Brain microvascular endothelial cell (primary cell): ENCODE measurements around the gene EXD1.

Source experiments
- DNase-seq: peaks from one replicate; pipeline ENCODE4 v3.0.0-alpha.2; 2020
- H3K27ac ChIP-seq: fragments of 250-450 bp; sonication (Bioruptor Pico); 2 replicates; pipeline ENCODE4 v1.5.1; 2020; ENCODE audit warnings: mild to moderate bottlenecking, moderate library complexity
- H3K27me3 ChIP-seq: fragments of 250-450 bp; sonication (Bioruptor Pico); replicated peaks from 2 replicates; pipeline ENCODE4 v1.5.1; 2020; ENCODE audit warnings: mild to moderate bottlenecking
- H3K36me3 ChIP-seq: fragments of 250-450 bp; sonication (Bioruptor Pico); replicated peaks from 2 replicates; pipeline ENCODE4 v1.5.1; 2020; ENCODE audit warnings: mild to moderate bottlenecking
- H3K4me3 ChIP-seq: 2 replicates; pipeline ENCODE4 v1.5.1; 2011; ENCODE audit warnings: low read depth, mild to moderate bottlenecking, control low read depth, low read length, moderate library complexity
- CTCF ChIP-seq: IDR thresholded peaks from 2 replicates; pipeline ENCODE4 v1.5.1; 2011; ENCODE audit warnings: low read depth, mild to moderate bottlenecking, moderate library complexity, low read length, control low read depth, inconsistent platforms; ENCODE audit errors: missing control alignments
- in situ Hi-C: cut with HindIII; loops from 2 replicates; pipeline ENCODE4 v1.10.0; 2017; ENCODE audit warnings: low sequenced_read_pairs, low pct_ligation_motif_present

The EXD1 gene

GRCh38 chr15:41194444-41194843 lies 36.1 kb downstream of the EXD1 start:
- no peaks in the 10 kb centered on the region for H3K36me3 ChIP-seq
- in situ Hi-C loops: no loop called here
- no peak overlapping the region for H3K4me3 ChIP-seq
- H3K27ac ChIP-seq: no peak overlapping the region
- no peak for TF ChIP-seq CTCF
- DNase-seq: no peak
- H3K27me3 ChIP-seq: no peaks in the 10 kb centered on the region

- Histone ChIP-seq H3K27ac (no peak overlapping the region), H3K4me3 (no peak overlapping the region), H3K36me3 (no peaks in the 10 kb centered on the region), H3K27me3 (no peaks in the 10 kb centered on the region)
- TF ChIP-seq CTCF: no peak
- DNase-seq: no peak
- in situ Hi-C loops: no loop called here
These were observed 47.0 kb downstream of the EXD1 start for GRCh38 chr15:41183581-41183980.

GRCh38 chr15:41182266-41182665 lies 48.3 kb downstream of the EXD1 start:
- in situ Hi-C loops: no loop called here
- no peaks in the 10 kb centered on the region for H3K27me3 ChIP-seq
- H3K4me3 ChIP-seq: no peak overlapping the region
- no peak overlapping the region for H3K27ac ChIP-seq
- no peaks in the 10 kb centered on the region for H3K36me3 ChIP-seq
- no peak for DNase-seq
- no peak for TF ChIP-seq CTCF

- TF ChIP-seq CTCF: no peak
- H3K27ac ChIP-seq: no peak overlapping the region
These were observed 50.3 kb downstream of the EXD1 start for GRCh38 chr15:41180206-41180789.

GRCh38 chr15:41169781-41170180 lies 60.8 kb downstream of the EXD1 start:
- H3K27me3 ChIP-seq: no peaks in the 10 kb centered on the region
- no peak overlapping the region for H3K4me3 ChIP-seq
- no peak for TF ChIP-seq CTCF
- no peak for DNase-seq
- no peaks in the 10 kb centered on the region for H3K36me3 ChIP-seq
- in situ Hi-C loops: no loop called here
- H3K27ac ChIP-seq: no peak overlapping the region

More at GRCh38 chr15:41180206-41180789, 50.3 kb downstream of the EXD1 start:
- Histone ChIP-seq H3K36me3 (no peaks in the 10 kb centered on the region), H3K27me3 (no peaks in the 10 kb centered on the region), H3K4me3 (no peak overlapping the region)
- in situ Hi-C loops: no loop called here
- no peak for DNase-seq

- DNase-seq: no peak
- in situ Hi-C loops: no loop called here
- no peak overlapping the region for H3K27ac ChIP-seq
- no peaks in the 10 kb centered on the region for H3K36me3 ChIP-seq
- H3K4me3 ChIP-seq: no peak overlapping the region
- TF ChIP-seq CTCF: no peak
- no peaks in the 10 kb centered on the region for H3K27me3 ChIP-seq
These were observed 61.5 kb downstream of the EXD1 start for GRCh38 chr15:41169086-41169485.
